AG09309 (cell line): ENCODE results near the gene SIAH1.
A peak's percentile ranks its signal among the peaks of the same experiment; 100 is the strongest.

Experiments
- DNase-seq: peaks from one replicate; pipeline ENCODE4 v3.0.0-alpha.2; 2010; ENCODE audit warnings: low read depth
- H3K4me3 ChIP-seq: 2 replicates; pipeline ENCODE4 v1.5.1; 2011; ENCODE audit warnings: mild to moderate bottlenecking, low read depth, low read length, moderate library complexity; ENCODE audit not compliant: control insufficient read depth
- TF ChIP-seq, protein P1 (sequence below): IDR thresholded peaks from 2 replicates; pipeline ENCODE4 v1.5.1; 2011; ENCODE audit warnings: mild to moderate bottlenecking, low read depth, low read length, inconsistent platforms; ENCODE audit not compliant: insufficient read depth, control insufficient read depth; ENCODE audit errors: missing control alignments

The SIAH1 gene

DNA sequence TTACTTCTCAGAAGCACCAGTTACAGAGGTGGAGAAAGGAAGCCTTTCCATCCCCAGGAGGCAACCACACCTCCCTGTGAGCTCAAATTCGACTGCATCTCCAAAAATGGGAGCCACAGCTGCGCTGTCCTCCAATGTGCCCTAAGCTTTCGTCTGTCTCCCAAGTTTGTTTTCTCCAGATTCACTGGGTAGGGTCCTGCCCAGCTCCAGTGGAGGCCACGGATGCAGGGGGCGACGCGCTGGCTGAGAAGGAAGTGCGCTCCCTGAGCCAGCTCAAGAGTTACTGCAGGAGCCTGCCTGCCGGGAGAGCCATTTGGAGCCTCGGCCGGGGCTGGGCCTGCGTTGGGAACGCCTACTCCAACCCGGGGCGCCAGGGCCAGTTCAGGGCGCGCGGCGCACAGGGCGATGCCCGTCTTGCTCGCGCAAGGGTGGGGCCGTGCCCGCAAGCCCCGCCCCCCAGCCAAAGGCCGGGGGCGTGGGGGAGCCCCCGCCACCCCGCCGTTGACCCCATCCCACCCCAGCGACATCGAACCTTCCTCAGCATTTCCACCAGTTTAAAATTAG lies 19.5 kb downstream of the SIAH1 start:
- peak; percentile 46 for DNase-seq
- TF ChIP-seq, protein P1, sequence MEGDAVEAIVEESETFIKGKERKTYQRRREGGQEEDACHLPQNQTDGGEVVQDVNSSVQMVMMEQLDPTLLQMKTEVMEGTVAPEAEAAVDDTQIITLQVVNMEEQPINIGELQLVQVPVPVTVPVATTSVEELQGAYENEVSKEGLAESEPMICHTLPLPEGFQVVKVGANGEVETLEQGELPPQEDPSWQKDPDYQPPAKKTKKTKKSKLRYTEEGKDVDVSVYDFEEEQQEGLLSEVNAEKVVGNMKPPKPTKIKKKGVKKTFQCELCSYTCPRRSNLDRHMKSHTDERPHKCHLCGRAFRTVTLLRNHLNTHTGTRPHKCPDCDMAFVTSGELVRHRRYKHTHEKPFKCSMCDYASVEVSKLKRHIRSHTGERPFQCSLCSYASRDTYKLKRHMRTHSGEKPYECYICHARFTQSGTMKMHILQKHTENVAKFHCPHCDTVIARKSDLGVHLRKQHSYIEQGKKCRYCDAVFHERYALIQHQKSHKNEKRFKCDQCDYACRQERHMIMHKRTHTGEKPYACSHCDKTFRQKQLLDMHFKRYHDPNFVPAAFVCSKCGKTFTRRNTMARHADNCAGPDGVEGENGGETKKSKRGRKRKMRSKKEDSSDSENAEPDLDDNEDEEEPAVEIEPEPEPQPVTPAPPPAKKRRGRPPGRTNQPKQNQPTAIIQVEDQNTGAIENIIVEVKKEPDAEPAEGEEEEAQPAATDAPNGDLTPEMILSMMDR, result no peak

GRCh38 chr16:48365025-48365600 lies 20.1 kb downstream of the SIAH1 start:
- no peak for DNase-seq
- TF ChIP-seq, protein P1, result no peak
- peak overlapping the region; percentile 59 for H3K4me3 ChIP-seq

More for the DNA sequence above, 19.5 kb downstream of the SIAH1 start:
- peak overlapping the region; percentile 59 for H3K4me3 ChIP-seq

DNA sequence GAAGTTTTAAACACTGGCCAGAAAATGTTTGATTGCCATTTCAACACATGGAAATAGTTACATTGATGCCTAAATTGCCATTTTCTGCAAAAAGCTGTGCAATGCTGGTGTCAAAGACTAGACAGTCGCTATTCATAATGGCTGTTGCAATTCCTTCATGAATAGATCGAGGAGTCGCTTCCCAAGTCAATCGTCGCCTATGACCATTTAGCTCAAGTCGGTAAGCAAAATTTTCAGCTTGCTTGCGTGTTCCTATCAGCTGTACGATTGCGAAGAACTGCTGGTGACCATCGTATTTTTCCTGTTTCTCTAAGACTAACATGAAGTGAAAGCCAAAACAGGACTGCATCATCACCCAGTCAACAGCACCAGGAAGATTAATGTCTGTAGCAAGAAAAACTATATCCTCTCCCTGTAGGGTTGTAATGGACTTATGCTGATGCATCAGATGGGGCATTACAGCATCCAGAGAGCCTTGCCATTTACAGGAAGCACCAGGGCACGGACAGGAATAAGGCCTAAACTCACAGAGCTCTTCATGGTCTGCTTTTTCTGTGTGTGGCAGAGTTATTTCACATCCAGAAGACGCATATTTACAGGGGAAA lies 23.6 kb downstream of the SIAH1 start:
- no peak for DNase-seq
- TF ChIP-seq, protein P1, result no peak
- H3K4me3 ChIP-seq, result no peak overlapping the region

DNA sequence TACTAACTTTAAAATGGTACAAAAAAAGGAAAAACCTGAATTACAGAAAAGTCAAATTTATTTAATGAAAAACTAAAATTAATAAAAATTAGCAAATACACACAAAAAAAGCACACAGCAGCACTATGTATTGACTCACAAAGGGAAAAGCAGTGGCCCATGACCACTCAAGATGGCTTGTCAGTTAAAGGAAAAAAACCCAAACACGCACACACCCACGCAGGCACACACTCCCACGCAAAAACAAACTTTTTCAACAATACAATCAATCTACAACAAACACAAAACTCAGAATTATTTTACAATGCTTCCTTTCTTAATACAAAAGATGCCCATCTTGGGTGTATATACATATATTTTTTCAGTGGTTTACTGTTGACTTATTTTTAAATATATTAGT lies 24.2 kb downstream of the SIAH1 start:
- no peak overlapping the region for H3K4me3 ChIP-seq
- no peak for DNase-seq
- TF ChIP-seq, protein P1, result no peak

- H3K4me3 ChIP-seq, result no peak overlapping the region
- no peak for DNase-seq
- TF ChIP-seq, protein P1, result no peak
Measured at GRCh38 chr16:48359983-48360382, 25.2 kb downstream of the SIAH1 start.

DNA sequence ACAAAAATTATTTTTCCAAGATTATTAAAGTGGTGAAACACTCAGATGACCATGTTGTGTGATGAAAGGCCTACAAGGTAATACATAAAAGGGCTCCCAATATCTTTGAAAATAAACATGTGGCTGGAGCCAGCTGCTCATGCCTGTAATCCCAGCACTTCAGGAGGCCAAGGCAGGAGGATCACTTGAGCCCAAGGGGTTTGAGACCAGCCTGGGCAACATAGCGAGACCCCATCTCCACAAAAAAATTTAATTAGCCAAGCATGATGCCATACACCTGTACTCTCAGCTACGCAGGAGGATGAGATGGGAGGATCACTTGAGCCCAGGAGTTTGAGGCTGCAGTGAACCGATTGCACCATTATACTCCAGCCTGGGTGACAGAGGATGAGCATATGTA lies 26.8 kb downstream of the SIAH1 start:
- TF ChIP-seq, protein P1, result no peak
- DNase-seq, result no peak
- no peak overlapping the region for H3K4me3 ChIP-seq
